ENCODE results near the gene AQP3. TPM values are rescaled to one million over a fixed set of nuclear protein-coding genes. Genes with fewer than 3 reads are reported as not detected.

The AQP3 gene
- total and polyA plus RNA-seq, 2 of the 8 experiments (the other 6 are each of a cell fraction or from before 2014, with no cell fraction given), result 2.6 to 7.6 TPM

- TF ChIP-seq SRF (IDR thresholded peaks at IDR 0.05; ENCODE audit: low read depth, low read length) (no peak), KDM1A (IDR thresholded peaks at IDR 0.05; ENCODE audit: borderline replicate concordance, low read length) (no peak), ASH2L (IDR thresholded peaks at IDR 0.05; ENCODE audit: low read length) (no peak), POLR2AphosphoS5 (IDR thresholded peaks at IDR 0.05; ENCODE audit: low read depth, low read length) (no peak)
- no peak overlapping the region for H4K8ac ChIP-seq (ENCODE audit: extremely low read depth, insufficient read depth, low read length)
- H2AK5ac ChIP-seq (ENCODE audit: low read depth, low read length), result no peak overlapping the region
- no peak overlapping the region for H3K27ac ChIP-seq (ENCODE audit: low read depth, low read length)
- no peak overlapping the region for H4K91ac ChIP-seq (replicated peaks; ENCODE audit: insufficient read length, low read length)
- H2BK120ac ChIP-seq (replicated peaks; ENCODE audit: low read depth, low read length), result no peak overlapping the region
- H3K27me3 ChIP-seq (replicated peaks in 1 of 4; ENCODE audit: control insufficient read depth in 3 of 4, extremely low read depth in 1 of 4, insufficient read depth in 3 of 4, low read length in 3 of 4), result no peaks in the 10 kb centered on the region
- H2BK5ac ChIP-seq (ENCODE audit: low read depth, low read length), result no peak overlapping the region
- peaks cover 8% of the 10 kb centered on the region; the same call in 1 of the 2 replicates for H3K23me2 ChIP-seq (ENCODE audit: low read depth, low read length)
- H3K56ac ChIP-seq (replicated peaks; ENCODE audit: insufficient read length, low read depth, low read length), result no peak overlapping the region
- 88% methylated on average over 6 of the region's 6 CpGs; no CpG with 5 or more reads in 1 of the 2 experiments for WGBS, 2 experiments (ENCODE audit: extremely low coverage in 1 of 2, insufficient coverage in 1 of 2, insufficient read length in 1 of 2, insufficient replicate concordance in 2 of 2, low coverage in 1 of 2, low lambda C conversion rate in 2 of 2, missing lambda C conversion rate in 1 of 2)
- no peak overlapping the region for H2BK20ac ChIP-seq (ENCODE audit: low read length)
- peaks cover 5% of the 10 kb centered on the region; the same call in 1 of the 2 replicates for H3K79me1 ChIP-seq (ENCODE audit: low read depth, low read length)
- H3K79me2 ChIP-seq (ENCODE audit: control insufficient read depth in 1 of 2, insufficient read depth in 2 of 2, low read length in 2 of 2), result peaks cover 7 to 21% of the 10 kb centered on the region in 2 experiments
- peaks cover 5 to 13% of the 10 kb centered on the region in 2 experiments for H4K20me1 ChIP-seq (replicated peaks in 1 of 2; ENCODE audit: control insufficient read depth in 1 of 2, insufficient read depth in 2 of 2, low read length in 2 of 2)
- ChIA-PET CTCF (ENCODE audit: partially characterized antibody) (interaction anchor here (0.5 to 20.9 kb wide), 7 partner anchors 15 to 154 kb away, joined by 3 to 358 read pairs (median 5); partner anchors contain the start of gene AQP3), POLR2A (ENCODE audit: partially characterized antibody) (interaction anchor here (0.9 to 1.6 kb wide), 3 partner anchors 8 to 21 kb away, joined by 3 to 4 read pairs (median 4); no protein-coding TSS in a partner anchor)
- no peak overlapping the region for H2BK12ac ChIP-seq (ENCODE audit: low read depth, low read length)
- H3K4me1 ChIP-seq (replicated peaks in 1 of 4; ENCODE audit: control insufficient read depth in 3 of 4, insufficient read depth in 4 of 4, low read length in 3 of 4), result peaks cover 0 to 2% (median 0%) of the 10 kb centered on the region in 4 experiments; a peak in 1 of 7 replicates
- no peak overlapping the region for H3K4ac ChIP-seq (replicated peaks; ENCODE audit: insufficient read length, low read depth, low read length)
- no peak overlapping the region for H2BK15ac ChIP-seq (ENCODE audit: low read length)
- no peak overlapping the region for H3K14ac ChIP-seq (ENCODE audit: insufficient read length)
- H3K9me3 ChIP-seq (ENCODE audit: insufficient read depth in 2 of 2, low read depth in 1 of 2, low read length in 1 of 2), result no peaks in the 10 kb centered on the region
- H3K23ac ChIP-seq (ENCODE audit: insufficient read length), result no peak overlapping the region
- FAIRE-seq, result no peak
- no peak overlapping the region for H3K4me2 ChIP-seq (ENCODE audit: insufficient read depth in 1 of 2, low read depth in 2 of 2, low read length in 2 of 2)
- H3K4me3 ChIP-seq (ENCODE audit: extremely low read depth in 1 of 4, insufficient read depth in 2 of 4, low read depth in 3 of 4, low read length in 4 of 4), result no peak overlapping the region
- DNase-seq (ENCODE audit: low read depth in 1 of 2, low spot score in 2 of 2), result no peak
- no peak overlapping the region for H3K18ac ChIP-seq (ENCODE audit: extremely low read depth, low read length)
- no peak overlapping the region for H4K5ac ChIP-seq (ENCODE audit: insufficient read length, low read depth, low read length)
- no peak overlapping the region for H3K9ac ChIP-seq (replicated peaks in 1 of 4; ENCODE audit: extremely low read depth in 1 of 4, low read depth in 3 of 4, low read length in 3 of 4)
- peaks cover 36 to 52% (median 43%) of the 10 kb centered on the region in 4 experiments for H3K36me3 ChIP-seq (ENCODE audit: control insufficient read depth in 2 of 4, insufficient read depth in 4 of 4, low read length in 3 of 4)
- H2AFZ ChIP-seq (ENCODE audit: low read length), result no peak overlapping the region
These were observed 22.5 kb upstream of the AQP3 start for GRCh38 chr9:33469891-33470290.
